ENCODE data around the gene DSCAM.

GRCh38 chr21:40685141-40685540 is 161.8 kb downstream of the DSCAM start:
- TF ChIP-seq CTCF (IDR thresholded peaks at IDR 0.05) (no peak), POLR2A (IDR thresholded peaks at IDR 0.05) (no peak)
